Neural cell (in vitro differentiated cells): ENCODE results near the gene DHFR.

Experiments used
- CTCF ChIP-seq: fragments of 450-650 bp; IDR thresholded peaks from 2 replicates; pipeline ENCODE4 v1.5.1; 2014; ENCODE audit warnings: antibody characterized with exemption, mild to moderate bottlenecking, moderate library complexity; ENCODE audit not compliant: poor library complexity, severe bottlenecking
- EP300 ChIP-seq: fragments of 450-650 bp; conservative IDR thresholded peaks from 2 replicates; pipeline ENCODE4 v1.6.1; 2014; ENCODE audit warnings: antibody characterized with exemption, mild to moderate bottlenecking, moderate library complexity; ENCODE audit not compliant: poor library complexity, severe bottlenecking
- EZH2 ChIP-seq: fragments of 200-600, 300-800 bp; shearing (Covaris generic), sonication (generic); IDR thresholded peaks from 2 replicates; pipeline ENCODE4 v1.6.1; 2014; ENCODE audit warnings: antibody characterized with exemption, low read length, borderline replicate concordance, mild to moderate bottlenecking; ENCODE audit not compliant: insufficient read depth, poor library complexity, severe bottlenecking
- POLR2AphosphoS5 ChIP-seq: IDR thresholded peaks from 2 replicates; pipeline ENCODE4 v1.6.1; 2012

GRCh38 chr5:80592105-80592504, 62.7 kb downstream of the DHFR start:
- no peak for TF ChIP-seq CTCF
- no peak for TF ChIP-seq POLR2AphosphoS5
- TF ChIP-seq EP300: no peak
- no peak for TF ChIP-seq EZH2
